ENCODE measurements around the gene ACHE. TPM values are rescaled to one million over a fixed set of nuclear protein-coding genes. Genes with fewer than 3 reads are reported as not detected.
A peak's percentile ranks its signal among the peaks of the same experiment; 100 is the strongest.

The ACHE gene
- total RNA-seq, 4 donors from 2014 or later, result 6.7 to 55.9 (median 14.5) TPM

DNA sequence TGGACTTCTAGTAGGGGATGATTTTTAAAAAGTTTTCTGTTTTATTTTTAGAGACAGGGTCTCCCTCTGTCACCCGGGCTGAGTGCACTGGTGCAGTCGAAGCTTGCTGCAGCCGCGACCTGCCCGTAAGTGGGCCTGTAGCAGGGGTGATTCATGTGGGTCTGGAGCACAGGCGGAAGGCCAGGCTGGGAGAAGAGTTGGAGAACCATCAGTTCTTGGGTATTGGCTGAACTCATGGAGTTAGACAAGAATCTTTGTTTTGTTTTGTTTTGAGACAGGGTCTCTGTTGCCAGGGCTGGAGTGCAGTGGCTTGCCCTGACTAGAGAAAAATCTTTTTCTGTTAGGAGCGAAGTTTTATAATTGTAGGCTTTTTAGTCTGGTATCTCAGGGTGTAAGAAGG, 15.0 kb downstream of the ACHE start:
- Histone ChIP-seq H3K4me3 (no peak overlapping the region), H3K27ac (no peak overlapping the region), H3K36me3 (no peaks in the 10 kb centered on the region), H3K4me1 (peaks cover 0 to 6% of the 10 kb centered on the region in 2 donors), H3K9me3 (no peaks in the 10 kb centered on the region), H3K27me3 (no peaks in the 10 kb centered on the region)
- no peak for DNase-seq
- TF ChIP-seq POLR2A (IDR thresholded peaks at IDR 0.05), result no peak
- TF ChIP-seq CTCF (IDR thresholded peaks at IDR 0.05), result no peak
- intact Hi-C loops (cut with DNase I; ENCODE audit: low total_unique reads), result no loop called here

DNA sequence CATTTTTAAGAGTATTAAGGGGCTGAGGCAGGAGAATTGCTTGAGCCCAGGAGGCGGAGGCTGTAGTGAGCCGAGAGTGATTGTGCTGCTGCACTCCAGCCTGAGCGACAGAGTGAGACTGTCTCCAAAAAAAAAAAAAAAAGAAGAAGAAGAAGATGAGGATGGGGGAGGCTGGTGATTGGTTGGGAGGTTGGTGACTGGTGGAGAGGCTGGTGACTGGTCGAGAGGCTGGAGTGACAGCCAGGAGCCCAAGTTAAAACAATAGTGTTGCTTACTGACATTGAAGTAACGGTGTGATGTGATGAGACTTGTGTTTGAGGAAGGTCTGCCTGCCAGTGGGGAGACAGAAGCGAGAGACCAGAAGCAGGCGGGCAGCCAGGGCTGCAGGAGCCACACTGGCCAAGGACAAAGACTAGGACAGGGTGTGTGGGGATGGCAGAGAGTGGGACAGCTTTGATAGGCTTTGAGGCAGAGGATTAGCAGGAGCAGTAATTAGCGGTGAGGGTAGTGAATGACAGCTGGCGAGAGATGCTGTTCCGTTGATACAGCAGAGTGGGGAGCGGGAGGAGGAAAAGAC, 15.9 kb downstream of the ACHE start:
- Histone ChIP-seq H3K27ac (no peak overlapping the region), H3K36me3 (no peaks in the 10 kb centered on the region), H3K4me1 (peaks cover 0 to 6% of the 10 kb centered on the region in 2 donors), H3K9me3 (no peaks in the 10 kb centered on the region), H3K4me3 (no peak overlapping the region), H3K27me3 (no peaks in the 10 kb centered on the region)
- TF ChIP-seq CTCF (IDR thresholded peaks at IDR 0.05) (no peak), POLR2A (IDR thresholded peaks at IDR 0.05) (no peak)
- no peak for DNase-seq
- intact Hi-C loops (cut with DNase I; ENCODE audit: low total_unique reads), result no loop called here

GRCh38 chr7:100878685-100879084, 17.0 kb downstream of the ACHE start:
- H3K4me1 ChIP-seq, result peaks cover 0 to 13% of the 10 kb centered on the region in 2 donors
- H3K36me3 ChIP-seq, result no peaks in the 10 kb centered on the region
- H3K27ac ChIP-seq, result no peak overlapping the region
- H3K27me3 ChIP-seq, result no peaks in the 10 kb centered on the region
- intact Hi-C loops (cut with DNase I; ENCODE audit: low total_unique reads), result no loop called here
- TF ChIP-seq CTCF (IDR thresholded peaks at IDR 0.05) (no peak), POLR2A (IDR thresholded peaks at IDR 0.05) (no peak)
- DNase-seq, result no peak
- no peaks in the 10 kb centered on the region for H3K9me3 ChIP-seq
- H3K4me3 ChIP-seq, result no peak overlapping the region

DNA sequence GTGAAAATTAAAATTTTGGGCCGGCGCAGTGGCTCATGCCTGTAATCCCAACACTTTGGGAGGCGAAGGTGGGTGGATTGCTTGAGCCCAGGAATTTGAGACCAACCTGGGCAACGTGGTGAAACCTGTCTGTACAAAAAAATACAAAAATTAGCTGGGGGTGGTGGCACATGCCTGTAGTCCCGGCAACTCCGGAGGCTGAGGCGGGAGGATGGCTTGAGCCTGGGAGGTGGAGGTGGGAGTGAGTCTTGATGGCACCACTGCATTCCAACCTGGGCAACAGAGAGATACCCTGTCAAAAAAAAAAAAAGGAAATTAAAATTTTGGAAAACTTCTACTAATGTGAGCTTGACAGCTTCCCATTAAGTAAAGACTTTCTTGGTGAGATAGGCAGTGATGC, 17.7 kb downstream of the ACHE start:
- no peak for DNase-seq
- no peak overlapping the region for H3K27ac ChIP-seq
- no peaks in the 10 kb centered on the region for H3K9me3 ChIP-seq
- H3K4me3 ChIP-seq, result no peak overlapping the region
- peaks cover 0 to 13% of the 10 kb centered on the region in 2 donors for H3K4me1 ChIP-seq
- H3K36me3 ChIP-seq, result no peaks in the 10 kb centered on the region
- intact Hi-C loops (cut with DNase I; ENCODE audit: low total_unique reads), result no loop called here
- no peaks in the 10 kb centered on the region for H3K27me3 ChIP-seq
- TF ChIP-seq CTCF (IDR thresholded peaks at IDR 0.05) (no peak), POLR2A (IDR thresholded peaks at IDR 0.05) (no peak)

DNA sequence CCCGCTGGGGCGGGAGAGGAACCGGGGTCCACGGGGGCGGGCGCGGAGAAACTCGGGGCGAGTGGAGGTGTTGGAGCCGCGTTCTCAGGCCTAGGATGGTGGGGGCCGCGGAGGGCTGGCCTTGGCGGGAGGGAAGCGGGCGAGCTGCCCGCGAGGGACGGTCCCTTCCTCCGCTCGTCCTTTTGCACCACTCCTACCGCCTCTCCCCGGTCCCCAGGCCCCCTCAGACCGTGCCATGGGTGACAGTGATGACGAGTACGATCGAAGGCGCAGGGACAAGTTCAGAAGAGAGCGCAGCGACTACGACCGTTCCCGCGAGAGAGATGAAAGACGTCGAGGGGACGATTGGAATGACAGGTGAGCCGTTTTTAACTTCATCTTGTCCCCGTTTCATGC, 20.3 kb downstream of the ACHE start:
- no peaks in the 10 kb centered on the region for H3K27me3 ChIP-seq
- H3K4me1 ChIP-seq, result peaks cover 0 to 13% of the 10 kb centered on the region in 2 donors
- peak overlapping the region; percentile 87 to 98 for H3K4me3 ChIP-seq
- no peaks in the 10 kb centered on the region for H3K9me3 ChIP-seq
- no peak for DNase-seq
- TF ChIP-seq POLR2A (IDR thresholded peaks at IDR 0.05), result no peak
- TF ChIP-seq CTCF (IDR thresholded peaks at IDR 0.05), result no peak
- H3K27ac ChIP-seq, result peak overlapping the region; percentile 97 to 99
- no peaks in the 10 kb centered on the region for H3K36me3 ChIP-seq
- intact Hi-C loops (cut with DNase I; ENCODE audit: low total_unique reads), result no loop called here
